GM19239 (cell line): Measurements from ENCODE around the gene ZNF81.
"Not testable (repeated sequence)": the region's sequence is repeated elsewhere in the genome, so short reads cannot be mapped to it uniquely, and the experiment has no call there.

Experiments used
- DNase-seq: peaks from one replicate; pipeline ENCODE4 v3.0.0; 2011; ENCODE audit warnings: low spot score; ENCODE audit not compliant: insufficient read length
- FAIRE-seq: peaks from 2 replicates; lab custom pipeline; 2011; peaks lifted over from hg19 to GRCh38; lab: Jason Lieb, UNC

The ZNF81 gene

GRCh38 chrX:47915886-47916493 lies 79.3 kb downstream of the ZNF81 start:
- no peak for DNase-seq
- no peak for FAIRE-seq

- no peak for FAIRE-seq
Measured at GRCh38 chrX:47918274-47918673, 81.6 kb downstream of the ZNF81 start.

GRCh38 chrX:47927212-47927611 lies 90.5 kb downstream of the ZNF81 start:
- DNase-seq (no peak), FAIRE-seq (no peak)

More at GRCh38 chrX:47918274-47918673, 81.6 kb downstream of the ZNF81 start:
- no peak for DNase-seq

- not testable (repeated sequence) for FAIRE-seq, DNase-seq
Measured at GRCh38 chrX:47931970-47932369, 95.3 kb downstream of the ZNF81 start.

GRCh38 chrX:47933946-47934345 lies 97.2 kb downstream of the ZNF81 start:
- no peak for DNase-seq

GRCh38 chrX:47936224-47936939 lies 99.7 kb downstream of the ZNF81 start:
- FAIRE-seq (peak; percentile 76), DNase-seq (peak; percentile 1)

More at GRCh38 chrX:47933946-47934345, 97.2 kb downstream of the ZNF81 start:
- FAIRE-seq, result no peak

- FAIRE-seq (peak; percentile 68), DNase-seq (no peak)
Measured at GRCh38 chrX:47936940-47937317, 100.2 kb downstream of the ZNF81 start.

- no peak for DNase-seq
- FAIRE-seq, result no peak
Measured at GRCh38 chrX:47940448-47940847, 103.7 kb downstream of the ZNF81 start.

- DNase-seq (no peak), FAIRE-seq (no peak)
Measured at GRCh38 chrX:47941423-47941822, 104.7 kb downstream of the ZNF81 start.

GRCh38 chrX:47955295-47955694 lies 118.6 kb downstream of the ZNF81 start:
- FAIRE-seq, DNase-seq: not testable (repeated sequence)

GRCh38 chrX:47956016-47956415 lies 119.3 kb downstream of the ZNF81 start:
- DNase-seq (no peak), FAIRE-seq (no peak)

GRCh38 chrX:47958206-47958605 lies 121.5 kb downstream of the ZNF81 start:
- not testable (repeated sequence) for DNase-seq, FAIRE-seq

GRCh38 chrX:47958761-47959342 lies 122.2 kb downstream of the ZNF81 start:
- FAIRE-seq (no peak), DNase-seq (no peak)

- no peak for FAIRE-seq
- DNase-seq, result no peak
Measured at GRCh38 chrX:47960406-47960805, 123.7 kb downstream of the ZNF81 start.

GRCh38 chrX:47961830-47962229 lies 125.1 kb downstream of the ZNF81 start:
- DNase-seq, FAIRE-seq: not testable (repeated sequence)

- not testable (repeated sequence) for FAIRE-seq, DNase-seq
Measured at GRCh38 chrX:47965526-47965925, 128.8 kb downstream of the ZNF81 start.
